Measurements from ENCODE around the gene ZFYVE27.

DNA sequence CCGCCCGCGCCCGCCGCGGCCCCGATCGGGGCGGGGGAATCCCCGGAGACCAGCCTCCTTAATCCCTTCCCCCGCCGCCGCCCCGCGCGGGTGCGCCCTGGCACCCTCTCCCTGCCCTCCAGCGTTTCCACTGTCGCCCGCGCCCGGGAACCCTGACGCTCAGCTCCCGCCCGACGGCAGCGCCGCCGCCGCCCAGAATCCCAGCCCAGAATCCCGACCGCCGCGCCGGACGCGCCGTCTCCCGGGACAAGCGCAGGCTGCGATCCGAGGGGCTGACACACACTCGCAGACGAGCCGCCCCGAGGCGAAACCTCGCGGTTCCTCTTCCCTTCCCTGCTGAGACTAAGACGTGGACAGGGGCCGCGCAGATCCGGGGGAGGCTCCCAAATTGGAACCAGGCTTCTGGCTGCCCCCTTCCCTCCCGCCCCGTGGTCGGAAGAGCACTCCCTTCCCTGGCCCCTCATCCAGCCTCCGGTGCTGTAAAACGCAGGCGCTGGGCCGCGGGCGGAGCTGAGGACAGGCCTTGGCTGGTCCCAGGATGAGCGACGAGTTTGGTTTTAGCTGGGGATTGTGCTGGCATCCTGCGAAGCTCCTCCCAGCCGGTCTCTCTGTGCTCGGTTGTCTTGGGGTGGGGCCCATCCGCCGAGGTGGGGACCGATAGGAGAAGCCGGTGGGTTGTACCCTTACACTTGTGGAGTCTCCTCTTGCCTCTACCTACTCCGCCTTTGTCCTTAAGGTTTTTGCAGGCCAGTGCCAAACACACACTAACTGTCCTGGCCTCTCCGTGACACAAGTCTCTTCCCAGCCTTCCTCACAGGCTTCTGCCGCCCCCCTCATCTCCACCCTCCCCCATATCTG lies 22.3 kb upstream of the ZFYVE27 start:
- TF ChIP-seq POLR2A (IDR thresholded peaks at IDR 0.05; ENCODE audit: low read length), result no peak
- TF ChIP-seq GATA1 (IDR thresholded peaks at IDR 0.05; ENCODE audit: low read depth, low read length), result no peak
